ENCODE data around the gene MYH3.

- no peak for TF ChIP-seq POLR2A (IDR thresholded peaks at IDR 0.05; ENCODE audit: low read length)
- TF ChIP-seq GATA1 (IDR thresholded peaks at IDR 0.05; ENCODE audit: low read depth, low read length) = no peak
These were observed 38.9 kb downstream of the MYH3 start for GRCh38 chr17:10618202-10618635.

Measured in erythroblast (primary cell).